Kidney (tissue), 14 donors: ENCODE data around the gene TRIM22. TPM values are rescaled to one million over a fixed set of nuclear protein-coding genes. Genes with fewer than 3 reads are reported as not detected.
"Not testable (repeated sequence)": the region's sequence is repeated elsewhere in the genome, so short reads cannot be mapped to it uniquely, and the experiment has no call there.

ENCODE experiments used
- DNase-seq, 5 donors: peaks; one replicate each; pipeline ENCODE4 v3.0.0-alpha.2; 2013 to 2020
- FAIRE-seq: peaks from 2 replicates; lab custom pipeline; 2012; peaks lifted over from hg19 to GRCh38; lab: Jason Lieb, UNC
- H3K27ac ChIP-seq, 2 donors: one replicate each; pipeline ENCODE4 v1.7.0; 2013; ENCODE audit warnings: low read depth in 2 of 2, low read length in 2 of 2, inconsistent platforms in 1 of 2
- H3K27me3 ChIP-seq: one replicate; pipeline ENCODE4 v1.7.1; 2013; ENCODE audit warnings: low read length, inconsistent platforms; ENCODE audit not compliant: control insufficient read depth, insufficient read depth
- H3K36me3 ChIP-seq, 3 donors: one replicate each; pipeline versions ENCODE4 v1.7.0 to v1.7.1; 2013; ENCODE audit warnings: low read length in 3 of 3, control low read depth in 1 of 3, inconsistent platforms in 1 of 3; ENCODE audit not compliant: insufficient read depth in 3 of 3, control insufficient read depth in 2 of 3
- H3K4me1 ChIP-seq, 3 donors: one replicate each; pipeline versions ENCODE4 v1.7.0 to v1.7.1; 2013; ENCODE audit warnings: low read length in 3 of 3, inconsistent platforms in 1 of 3, low read depth in 1 of 3; ENCODE audit not compliant: control insufficient read depth in 2 of 3, insufficient read depth in 2 of 3
- H3K4me3 ChIP-seq, 3 donors: one replicate each; pipeline versions ENCODE4 v1.7.0 to v1.8.1; 2013; ENCODE audit warnings: low read length in 3 of 3, control low read depth in 1 of 3, inconsistent platforms in 1 of 3
- H3K9ac ChIP-seq, 3 donors: one replicate each; pipeline versions ENCODE4 v1.7.0 to v1.7.1; 2013; ENCODE audit warnings: low read length in 3 of 3, control low read depth in 1 of 3, inconsistent platforms in 1 of 3
- H3K9me3 ChIP-seq, 3 donors: one replicate each; pipeline versions ENCODE4 v1.7.0 to v1.7.1; 2013; ENCODE audit warnings: low read length in 3 of 3, control low read depth in 1 of 3, inconsistent platforms in 1 of 3; ENCODE audit not compliant: control insufficient read depth in 2 of 3, insufficient read depth in 1 of 3
- intact Hi-C: fragments of 100-400 bp; cut with DNase I; formaldehyde crosslinking; loops from one replicate; pipeline ENCODE4 v1.11.1; 2022
- polyA plus RNA-seq: library from polyadenylated mRNA; stranded (reverse); fragments of 350-450 nt; fragmentation: Illumina TruSeq; extraction: RNeasy Lipid Tissue Mini Kit (QIAGEN cat#74804); gene quantifications from one replicate; pipeline ENCODE4 v1.2.3, GENCODE V29; 2014; ENCODE audit warnings: low read depth, low replicate concordance; ENCODE audit not compliant: insufficient read depth
- total RNA-seq: library from RNA; stranded (reverse); fragmentation: NEBNext Ultra II Directional; extraction: Animal tissue kit (Norgen Biotek cat#: 25700); gene quantifications from one replicate; pipeline ENCODE4 v1.2.1, GENCODE V29; 2021
- TF ChIP-seq, protein P1 (sequence below): IDR thresholded peaks from 3 replicates; pipeline ENCODE4 v1.5.1; 2012; ENCODE audit warnings: mild to moderate bottlenecking, moderate library complexity, borderline replicate concordance; ENCODE audit not compliant: insufficient read depth; ENCODE audit errors: extremely low read depth
- donor health status: control.
- donor health status: control.
- donor health status: control.
- donor health status: control.
- donor health status: control.
- donor health status: DM: yes; HTN: yes; CAD: no.
- donor health status: Normal renal cell carcinoma (clear cell type).

The TRIM22 gene
- total and polyA plus RNA-seq, 2 donors from 2014 or later: 11.5 to 80.9 TPM

DNA sequence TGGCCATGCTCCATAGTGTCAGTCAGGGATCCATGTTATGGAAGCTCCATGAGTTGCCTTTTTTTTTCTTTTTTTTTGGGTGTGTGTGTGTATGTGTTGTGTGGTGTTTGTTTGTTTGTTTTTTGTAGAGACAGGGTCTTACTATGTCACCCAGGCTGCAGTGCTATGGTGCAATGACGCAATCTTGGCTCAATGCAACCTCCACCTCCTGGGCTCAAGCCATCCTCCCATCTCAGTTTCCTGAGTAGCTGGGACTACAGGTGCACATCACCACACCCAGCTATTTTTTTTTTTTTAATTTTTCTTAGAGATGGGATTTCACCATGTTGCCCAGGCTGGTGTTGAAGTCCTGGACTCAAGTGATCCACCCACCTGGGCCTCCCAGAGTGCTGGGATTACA lies 1.1 kb upstream of the TRIM22 start:
- Histone ChIP-seq H3K9me3 (no peaks in the 10 kb centered on the region), H3K36me3 (no peaks in the 10 kb centered on the region), H3K27me3 (no peaks in the 10 kb centered on the region), H3K27ac (no peak overlapping the region), H3K9ac (no peak overlapping the region), H3K4me1 (peaks cover 0 to 3% (median 0%) of the 10 kb centered on the region in 3 donors), H3K4me3 (no peak overlapping the region)
- TF ChIP-seq, protein P1, sequence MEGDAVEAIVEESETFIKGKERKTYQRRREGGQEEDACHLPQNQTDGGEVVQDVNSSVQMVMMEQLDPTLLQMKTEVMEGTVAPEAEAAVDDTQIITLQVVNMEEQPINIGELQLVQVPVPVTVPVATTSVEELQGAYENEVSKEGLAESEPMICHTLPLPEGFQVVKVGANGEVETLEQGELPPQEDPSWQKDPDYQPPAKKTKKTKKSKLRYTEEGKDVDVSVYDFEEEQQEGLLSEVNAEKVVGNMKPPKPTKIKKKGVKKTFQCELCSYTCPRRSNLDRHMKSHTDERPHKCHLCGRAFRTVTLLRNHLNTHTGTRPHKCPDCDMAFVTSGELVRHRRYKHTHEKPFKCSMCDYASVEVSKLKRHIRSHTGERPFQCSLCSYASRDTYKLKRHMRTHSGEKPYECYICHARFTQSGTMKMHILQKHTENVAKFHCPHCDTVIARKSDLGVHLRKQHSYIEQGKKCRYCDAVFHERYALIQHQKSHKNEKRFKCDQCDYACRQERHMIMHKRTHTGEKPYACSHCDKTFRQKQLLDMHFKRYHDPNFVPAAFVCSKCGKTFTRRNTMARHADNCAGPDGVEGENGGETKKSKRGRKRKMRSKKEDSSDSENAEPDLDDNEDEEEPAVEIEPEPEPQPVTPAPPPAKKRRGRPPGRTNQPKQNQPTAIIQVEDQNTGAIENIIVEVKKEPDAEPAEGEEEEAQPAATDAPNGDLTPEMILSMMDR: no peak
- no peak for DNase-seq
- intact Hi-C loops: no loop called here
- FAIRE-seq: no peak

DNA sequence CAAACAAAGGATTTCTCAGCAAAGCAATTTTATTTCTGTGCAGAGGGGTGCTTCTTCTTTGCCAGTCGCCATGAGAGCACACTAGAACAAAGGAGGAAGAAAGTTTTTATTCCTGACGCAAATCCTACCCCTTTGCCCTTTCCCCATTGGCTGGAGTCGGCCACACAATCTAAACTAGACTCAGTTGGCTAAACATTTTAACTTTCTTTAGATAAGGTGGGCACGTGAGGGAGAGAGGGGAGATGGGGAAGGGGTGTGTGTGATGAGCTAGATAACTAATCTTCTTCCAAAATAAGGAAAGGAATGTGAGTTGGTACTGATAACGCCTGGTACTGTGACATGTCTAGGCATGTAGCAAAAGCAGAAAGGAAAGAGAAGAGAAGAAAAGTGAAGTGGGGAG lies 626 bp downstream of the TRIM22 start:
- intact Hi-C loops: no loop called here
- H3K27ac ChIP-seq: peak overlapping the region; percentile 86 to 89
- peak overlapping the region; percentile 10 to 87 (median 27) for H3K9ac ChIP-seq
- no peaks in the 10 kb centered on the region for H3K27me3 ChIP-seq
- H3K4me3 ChIP-seq: peak overlapping the region in 2 of 3 donors; percentile 62 to 70
- DNase-seq (no peak), FAIRE-seq (no peak)
- no peaks in the 10 kb centered on the region for H3K9me3 ChIP-seq
- TF ChIP-seq, protein P1: no peak
- H3K4me1 ChIP-seq: peaks cover 0 to 3% (median 0%) of the 10 kb centered on the region in 3 donors
- H3K36me3 ChIP-seq: no peaks in the 10 kb centered on the region

DNA sequence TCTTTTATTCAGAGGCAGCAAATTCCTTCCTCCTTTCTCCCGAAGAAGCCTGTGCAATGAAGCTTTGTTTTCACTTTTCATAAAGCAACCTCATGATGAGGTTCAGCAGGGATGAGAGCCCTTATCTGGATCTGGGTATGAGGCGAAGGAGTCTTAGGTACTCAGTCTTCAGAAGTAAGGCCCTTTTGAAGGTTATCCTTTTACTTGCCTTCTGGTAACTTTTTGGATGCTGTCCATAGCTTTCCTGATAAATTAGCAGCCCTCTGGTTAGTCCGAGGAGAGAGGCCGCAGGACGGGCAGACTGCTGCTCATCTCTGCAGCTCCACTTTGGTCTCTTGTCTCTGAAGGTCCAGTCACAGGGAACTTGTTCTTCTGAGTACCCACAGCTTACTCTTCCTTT lies 1.1 kb downstream of the TRIM22 start:
- intact Hi-C loops: no loop called here
- Histone ChIP-seq H3K36me3 (no peaks in the 10 kb centered on the region), H3K27ac (peak overlapping the region; percentile 86 to 89), H3K9ac (peak overlapping the region in 2 of 3 donors; percentile 37 to 87), H3K9me3 (no peaks in the 10 kb centered on the region), H3K4me1 (peaks cover 0 to 3% (median 0%) of the 10 kb centered on the region in 3 donors), H3K27me3 (no peaks in the 10 kb centered on the region), H3K4me3 (peak overlapping the region in 2 of 3 donors; percentile 62 to 70)
- TF ChIP-seq, protein P1: no peak
- DNase-seq (peak in 1 of 5 donors; percentile 45), FAIRE-seq (no peak)

DNA sequence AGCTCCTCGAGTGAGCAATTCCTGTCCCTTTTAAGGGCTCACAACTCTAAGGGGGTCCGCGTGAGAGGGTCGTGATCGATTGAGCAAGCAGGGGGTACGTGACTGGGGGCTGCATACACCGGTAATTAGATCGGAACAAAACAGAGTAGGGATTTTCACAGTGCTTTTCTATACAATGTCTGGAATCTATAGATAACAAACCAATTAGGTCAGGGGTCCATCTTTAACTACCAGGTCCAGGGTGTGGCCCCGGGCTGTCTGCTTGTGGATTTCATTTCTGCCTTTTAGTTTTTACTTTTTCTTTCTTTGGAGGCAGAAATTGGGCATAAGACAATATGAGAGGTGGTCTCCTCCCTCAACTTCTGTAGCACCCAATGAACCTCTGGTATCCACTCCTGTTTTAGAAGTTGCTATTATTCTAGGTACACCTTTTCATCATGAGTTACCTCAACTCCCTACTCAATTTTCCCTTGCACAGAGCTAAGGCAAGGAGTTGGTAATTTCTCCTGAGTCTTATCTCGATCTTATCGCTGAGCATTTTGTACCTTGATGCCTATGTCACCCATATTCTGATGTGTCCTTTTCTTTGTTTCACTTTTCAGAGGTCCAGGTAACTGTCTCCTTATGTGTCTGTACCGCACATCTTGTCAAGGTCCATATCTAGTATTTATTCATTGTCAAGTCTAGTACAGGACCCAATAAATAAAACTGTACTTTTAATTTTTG lies 1.8 kb downstream of the TRIM22 start:
- H3K9ac ChIP-seq, DNase-seq, H3K9me3 ChIP-seq, H3K27me3 ChIP-seq, H3K36me3 ChIP-seq, intact Hi-C loops, H3K4me1 ChIP-seq, FAIRE-seq: not testable (repeated sequence)
- Histone ChIP-seq H3K27ac (peak overlapping the region in 1 of 2 donors; percentile 86), H3K4me3 (peak overlapping the region in 2 of 3 donors; percentile 62 to 70)
